ENCODE measurements around the gene ICAM5. TPM values are rescaled to one million over a fixed set of nuclear protein-coding genes. Genes with fewer than 3 reads are reported as not detected.

The ICAM5 gene
- total and polyA plus RNA-seq, 9 of the 15 experiments (the other 6 are each of a cell fraction or from before 2014, with no cell fraction given), result 0.10 to 114 (median 13.7) TPM

GRCh38 chr19:10269333-10270179 is 20.2 kb upstream of the ICAM5 start (continued):
- TF ChIP-seq DLX4 (CRISPR knock-in tag; IDR thresholded peaks at IDR 0.05), result no peak
- TF ChIP-seq RCOR1 (IDR thresholded peaks at IDR 0.05; ENCODE audit: borderline replicate concordance in 1 of 2, low read depth in 2 of 2, low read length in 2 of 2), result peak; percentile 26 to 50; a peak in 3 of 4 replicates
- peak; percentile 51; the same call in 1 of the 2 replicates for TF ChIP-seq CREB3L1 (IDR thresholded peaks at IDR 0.05; ENCODE audit: borderline replicate concordance, low read depth)
- TF ChIP-seq ZNF77 (CRISPR knock-in tag; IDR thresholded peaks at IDR 0.05), result no peak
- peak; percentile 50; the same call in 1 of the 2 replicates for TF ChIP-seq ATF7 (IDR thresholded peaks at IDR 0.05)
- TF ChIP-seq, protein P1, sequence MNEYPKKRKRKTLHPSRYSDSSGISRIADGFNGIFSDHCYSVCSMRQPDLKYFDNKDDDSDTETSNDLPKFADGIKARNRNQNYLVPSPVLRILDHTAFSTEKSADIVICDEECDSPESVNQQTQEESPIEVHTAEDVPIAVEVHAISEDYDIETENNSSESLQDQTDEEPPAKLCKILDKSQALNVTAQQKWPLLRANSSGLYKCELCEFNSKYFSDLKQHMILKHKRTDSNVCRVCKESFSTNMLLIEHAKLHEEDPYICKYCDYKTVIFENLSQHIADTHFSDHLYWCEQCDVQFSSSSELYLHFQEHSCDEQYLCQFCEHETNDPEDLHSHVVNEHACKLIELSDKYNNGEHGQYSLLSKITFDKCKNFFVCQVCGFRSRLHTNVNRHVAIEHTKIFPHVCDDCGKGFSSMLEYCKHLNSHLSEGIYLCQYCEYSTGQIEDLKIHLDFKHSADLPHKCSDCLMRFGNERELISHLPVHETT (CRISPR knock-in tag; conservative IDR thresholded peaks at IDR 0.05 in 1 of 2, IDR thresholded peaks at IDR 0.05 in 1 of 2), result peak in 1 of 2 experiments; percentile 11; a peak in 1 of 4 replicates
- TF ChIP-seq, protein P2, sequence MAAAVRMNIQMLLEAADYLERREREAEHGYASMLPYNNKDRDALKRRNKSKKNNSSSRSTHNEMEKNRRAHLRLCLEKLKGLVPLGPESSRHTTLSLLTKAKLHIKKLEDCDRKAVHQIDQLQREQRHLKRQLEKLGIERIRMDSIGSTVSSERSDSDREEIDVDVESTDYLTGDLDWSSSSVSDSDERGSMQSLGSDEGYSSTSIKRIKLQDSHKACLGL (CRISPR knock-in tag; IDR thresholded peaks at IDR 0.05; ENCODE audit: borderline replicate concordance, poor library complexity, severe bottlenecking), result no peak
- TF ChIP-seq CHD4 (IDR thresholded peaks at IDR 0.05; ENCODE audit: insufficient read depth, insufficient replicate concordance, low read depth, low read length, poor library complexity, severe bottlenecking), result peak; percentile 82
- no peak for TF ChIP-seq MTA1 (IDR thresholded peaks at IDR 0.05; ENCODE audit: borderline replicate concordance)
- no peak for TF ChIP-seq MTF1 (CRISPR knock-in tag; IDR thresholded peaks at IDR 0.05; ENCODE audit: borderline replicate concordance)
- no peak for TF ChIP-seq ARHGAP35 (IDR thresholded peaks at IDR 0.05; ENCODE audit: partially characterized antibody)
- TF ChIP-seq, protein P3, sequence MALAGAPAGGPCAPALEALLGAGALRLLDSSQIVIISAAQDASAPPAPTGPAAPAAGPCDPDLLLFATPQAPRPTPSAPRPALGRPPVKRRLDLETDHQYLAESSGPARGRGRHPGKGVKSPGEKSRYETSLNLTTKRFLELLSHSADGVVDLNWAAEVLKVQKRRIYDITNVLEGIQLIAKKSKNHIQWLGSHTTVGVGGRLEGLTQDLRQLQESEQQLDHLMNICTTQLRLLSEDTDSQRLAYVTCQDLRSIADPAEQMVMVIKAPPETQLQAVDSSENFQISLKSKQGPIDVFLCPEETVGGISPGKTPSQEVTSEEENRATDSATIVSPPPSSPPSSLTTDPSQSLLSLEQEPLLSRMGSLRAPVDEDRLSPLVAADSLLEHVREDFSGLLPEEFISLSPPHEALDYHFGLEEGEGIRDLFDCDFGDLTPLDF (CRISPR knock-in tag; IDR thresholded peaks at IDR 0.05), result peak; percentile 70; the same call in 1 of the 2 replicates
- TF ChIP-seq SRF (CRISPR knock-in tag; IDR thresholded peaks at IDR 0.05), result 0 out of 4 replicates have a peak, but pooled peaks of 1 of the 2 experiments have one; percentile 35
- 0 out of 2 replicates have a peak, but pooled peaks have one; percentile 21 for TF ChIP-seq CBFB (CRISPR knock-in tag; IDR thresholded peaks at IDR 0.05)
- 0 out of 2 replicates have a peak, but pooled peaks have one; percentile 6 for TF ChIP-seq HCFC1 (IDR thresholded peaks at IDR 0.05; ENCODE audit: low read depth, low read length)
- TF ChIP-seq HES1 (IDR thresholded peaks at IDR 0.05; ENCODE audit: low read depth), result no peak

Data from K562 (cell line).